Germinal center (tissue), 1 donor: Measurements from ENCODE around the gene MAP6D1.

Source experiments
- DNase-seq: peaks from one replicate; pipeline ENCODE4 v3.0.0; 2012; ENCODE audit warnings: mixed read lengths, low spot score

The MAP6D1 gene

DNA sequence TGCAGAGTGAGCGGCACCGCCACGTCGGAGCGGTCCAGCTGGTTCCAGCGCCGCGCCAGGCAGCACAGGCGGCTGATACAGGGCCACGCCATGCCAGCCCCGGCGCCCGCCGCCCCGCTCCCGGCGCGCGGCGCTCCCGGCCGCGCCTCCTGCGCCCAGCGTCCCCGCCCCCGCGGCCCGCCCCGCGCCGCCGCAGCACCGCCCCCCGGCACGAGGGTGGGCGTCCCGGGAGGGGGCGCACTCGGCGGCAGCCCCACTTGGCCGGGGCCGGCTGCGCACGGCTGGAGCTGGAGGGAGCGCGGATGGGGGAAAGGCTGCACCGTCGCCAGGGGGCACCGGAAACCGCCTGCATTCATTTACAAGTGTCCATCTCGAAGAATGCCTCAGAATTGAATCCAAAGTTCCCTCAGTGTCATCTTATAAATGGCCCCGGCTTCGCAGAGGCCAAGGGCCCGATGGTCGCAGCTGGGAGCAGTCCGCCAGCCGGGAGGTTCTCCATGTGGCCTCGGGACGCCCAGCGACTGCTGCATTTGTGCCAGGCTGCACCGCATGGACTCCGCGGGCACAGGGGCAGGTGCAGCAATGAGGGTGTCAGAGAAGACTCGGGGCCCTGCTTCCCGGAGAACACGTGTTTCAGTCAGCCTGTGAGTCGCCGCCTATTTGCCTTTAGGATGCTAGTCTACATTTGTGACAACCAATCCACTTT, at the start of gene MAP6D1:
Gene MAP6D1, minus strand, starts transcription at position 122 of the 706 bp plus-strand sequence. Its CDS starts 30 bp downstream, at position 92.
- DNase-seq, result peak; percentile 75

- no peak for DNase-seq
These were observed 48.5 kb upstream of the MAP6D1 start for GRCh38 chr3:183873914-183874313.

DNA sequence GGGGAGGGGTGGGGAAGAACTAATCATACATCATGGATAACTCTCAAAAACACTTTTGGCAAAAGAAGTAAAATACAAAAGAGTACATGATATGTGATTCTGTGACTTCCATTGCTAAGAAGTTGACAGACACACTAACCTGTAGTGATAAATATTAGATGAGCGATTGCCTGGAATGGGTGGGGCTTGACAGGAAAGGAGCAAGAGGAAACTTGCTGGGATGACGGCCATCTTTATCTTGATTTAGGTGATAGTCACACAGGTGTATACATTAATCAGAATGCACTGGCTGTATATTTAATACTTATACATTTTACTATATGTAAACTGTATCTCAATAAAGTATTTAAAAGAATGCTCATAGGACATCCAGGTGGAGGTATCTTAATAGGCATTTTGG, 46.2 kb upstream of the MAP6D1 start:
- no peak for DNase-seq

GRCh38 chr3:183870563-183870962, 45.2 kb upstream of the MAP6D1 start:
- no peak for DNase-seq

DNA sequence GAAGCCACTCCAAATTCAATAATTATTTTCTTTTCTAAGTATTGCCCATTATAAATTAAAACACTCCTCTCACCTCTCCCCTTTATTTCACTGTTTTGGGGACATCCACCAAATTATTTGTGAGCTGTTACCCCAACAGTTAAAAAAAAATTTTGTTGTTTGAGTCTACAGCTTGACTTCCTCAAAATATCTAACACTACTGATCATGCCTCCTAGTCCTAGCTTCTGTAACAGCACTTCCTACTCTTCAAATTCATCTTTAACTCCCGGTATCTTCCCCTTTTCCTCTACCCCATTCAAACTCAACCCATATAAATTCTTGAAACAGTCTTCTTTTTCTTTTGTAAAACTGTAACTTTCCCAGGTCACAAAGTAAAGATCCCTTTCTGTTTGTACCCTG, 43.4 kb upstream of the MAP6D1 start:
- DNase-seq, result no peak

DNA sequence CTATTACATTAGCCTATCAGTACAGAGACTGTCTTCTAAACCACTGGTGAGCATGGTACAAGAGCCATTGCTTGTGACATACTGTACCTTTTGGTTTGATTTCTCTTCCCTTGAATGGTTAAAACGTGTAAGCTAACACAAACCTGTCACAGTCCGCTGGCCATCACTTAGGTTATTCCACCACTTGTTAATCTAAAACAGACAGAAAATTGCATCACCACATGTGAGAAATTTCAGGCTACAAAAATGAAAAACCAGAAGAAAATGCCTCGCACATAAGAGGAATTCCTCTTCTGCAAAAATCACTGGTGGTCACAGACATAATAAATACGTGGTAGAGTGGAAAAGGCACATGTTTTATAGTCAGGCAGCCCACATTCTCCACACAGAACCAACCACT, 37.2 kb upstream of the MAP6D1 start:
- no peak for DNase-seq

GRCh38 chr3:183857863-183858262, 32.5 kb upstream of the MAP6D1 start:
- no peak for DNase-seq

- DNase-seq, result no peak
These were observed 29.1 kb upstream of the MAP6D1 start for GRCh38 chr3:183854318-183855035.

GRCh38 chr3:183845608-183846288, 20.4 kb upstream of the MAP6D1 start:
- no peak for DNase-seq

GRCh38 chr3:183845090-183845489, 19.7 kb upstream of the MAP6D1 start:
- DNase-seq, result no peak

GRCh38 chr3:183844606-183845005, 19.2 kb upstream of the MAP6D1 start:
- no peak for DNase-seq

- no peak for DNase-seq
These were observed 14.4 kb upstream of the MAP6D1 start for GRCh38 chr3:183839751-183840150.

DNA sequence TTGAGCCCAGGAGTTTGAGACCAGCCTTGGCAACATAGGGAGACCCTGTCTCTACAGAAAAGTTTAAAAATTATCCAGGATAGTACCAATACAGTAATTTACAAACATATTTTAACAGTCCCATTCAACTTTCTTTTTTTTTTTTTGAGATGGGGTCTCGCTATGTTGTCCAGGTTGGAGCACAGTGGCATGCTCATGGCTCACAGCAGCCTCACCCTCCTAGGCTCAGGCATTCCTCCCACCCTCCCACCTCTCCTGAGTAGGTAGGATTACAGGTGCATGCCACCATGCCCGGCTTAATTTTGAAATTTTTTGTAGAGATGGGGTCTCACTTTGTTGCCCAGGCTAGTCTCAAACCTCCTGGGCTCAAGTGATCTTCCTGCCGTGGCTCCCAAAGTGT, 12.5 kb upstream of the MAP6D1 start:
- DNase-seq, result no peak

- no peak for DNase-seq
These were observed 12.0 kb upstream of the MAP6D1 start for GRCh38 chr3:183837390-183837789.

DNA sequence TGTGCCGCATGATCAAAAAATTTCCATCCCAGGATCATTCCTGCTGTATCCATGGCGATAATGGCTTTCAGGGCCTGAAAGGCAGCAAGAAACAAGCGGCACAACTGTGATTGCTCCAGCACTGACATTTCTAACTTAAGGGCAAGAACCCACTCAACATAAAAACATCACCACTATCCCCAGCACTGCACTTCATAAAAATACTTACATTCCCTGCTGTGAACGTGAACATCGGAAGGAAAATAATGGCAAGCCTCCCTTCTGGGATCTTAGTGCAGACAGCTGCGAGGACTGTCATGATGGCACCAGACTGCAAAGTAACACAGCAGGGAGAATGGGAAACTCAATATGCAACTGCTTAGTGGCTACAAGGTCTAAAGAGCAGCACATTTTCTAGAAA, 8.1 kb upstream of the MAP6D1 start:
- DNase-seq, result no peak

DNA sequence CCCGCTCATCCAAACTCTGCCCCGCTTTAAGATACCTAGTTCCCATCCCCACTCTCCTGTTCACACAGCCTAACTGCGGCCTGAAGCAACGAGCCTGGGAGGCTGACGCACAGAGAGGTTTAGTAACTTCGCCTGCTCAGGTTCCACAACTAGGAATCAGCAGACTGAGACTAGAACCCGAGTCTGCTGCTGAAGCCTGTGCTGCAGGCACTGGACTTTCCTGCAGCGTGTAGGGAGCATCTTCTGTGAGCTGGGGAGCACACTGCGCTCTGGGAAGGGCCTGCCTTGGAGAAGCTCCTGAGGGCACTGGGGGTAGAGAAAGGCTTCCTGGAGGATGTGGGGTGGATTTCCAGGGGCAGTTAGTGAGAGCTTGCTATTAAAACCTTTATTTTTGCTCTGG, 4.8 kb upstream of the MAP6D1 start:
- DNase-seq, result no peak

DNA sequence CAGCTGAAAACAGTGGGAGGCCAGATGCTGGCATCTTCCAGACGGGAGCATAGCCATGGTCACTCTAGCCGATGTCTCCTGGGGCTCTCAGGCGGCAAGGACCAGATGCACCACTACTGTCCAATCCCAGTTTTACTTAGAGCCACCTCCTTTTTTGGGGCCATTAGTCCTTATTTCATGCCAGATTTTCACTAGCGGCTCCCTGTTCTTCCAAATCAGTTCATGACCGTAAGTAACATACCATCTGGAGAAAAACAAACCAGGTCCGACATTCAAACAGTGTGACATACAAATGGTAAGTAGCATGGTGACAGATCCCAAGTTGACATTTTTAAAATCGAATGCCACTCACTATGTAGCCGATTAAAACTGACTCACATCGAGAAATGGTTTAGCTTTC, 4.1 kb upstream of the MAP6D1 start:
- no peak for DNase-seq

DNA sequence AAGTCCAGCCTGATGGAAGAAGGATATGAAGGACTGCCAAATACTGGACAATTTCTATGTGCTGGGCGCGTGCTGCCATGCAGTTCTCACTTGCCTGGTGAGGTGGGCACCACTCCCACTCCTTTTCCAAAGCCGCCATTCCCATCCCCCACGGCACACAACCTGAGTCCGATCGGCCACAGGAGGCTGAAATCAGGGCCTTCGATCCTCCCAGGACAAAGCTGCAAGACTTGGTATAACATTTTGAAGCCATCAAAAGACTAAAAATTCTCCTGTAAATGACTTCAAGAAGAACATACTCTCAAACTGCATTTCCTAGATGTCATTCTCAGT, 3.1 kb upstream of the MAP6D1 start:
- DNase-seq, result no peak

DNA sequence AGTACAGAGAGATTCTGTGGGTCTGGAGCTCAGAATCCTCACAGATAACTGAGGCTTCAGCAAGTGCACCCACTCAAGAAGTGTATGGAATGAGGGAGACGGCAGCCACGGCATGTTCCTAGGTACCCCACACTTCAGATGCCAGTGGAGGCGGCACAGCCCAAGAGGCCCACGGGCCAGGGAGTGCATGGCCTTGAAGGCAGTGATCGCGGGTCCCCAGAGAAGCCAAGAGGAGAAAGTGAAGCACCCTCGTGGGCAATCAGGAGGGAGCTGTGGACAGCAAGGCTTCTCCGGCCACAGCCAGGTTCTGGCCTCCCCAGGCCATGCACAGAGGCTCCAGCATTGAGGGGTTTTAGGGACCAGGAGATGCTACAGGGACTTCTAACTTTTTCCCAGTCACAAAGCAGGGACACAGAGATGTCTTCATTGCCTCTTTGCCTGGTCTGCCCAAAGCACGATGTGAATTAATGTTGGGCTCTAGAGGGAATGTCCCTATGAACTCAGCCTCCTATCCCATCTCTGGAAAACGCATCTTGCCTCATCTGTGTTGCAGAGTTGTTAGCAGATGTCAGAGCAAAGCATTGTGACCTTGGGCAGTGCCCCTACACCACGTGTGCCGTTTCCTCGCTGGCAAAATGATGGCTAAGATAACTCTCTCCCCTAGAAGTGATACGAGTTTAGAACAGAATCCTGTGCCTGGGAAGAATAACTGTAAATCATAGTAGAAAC, 2.6 kb upstream of the MAP6D1 start:
- no peak for DNase-seq

DNA sequence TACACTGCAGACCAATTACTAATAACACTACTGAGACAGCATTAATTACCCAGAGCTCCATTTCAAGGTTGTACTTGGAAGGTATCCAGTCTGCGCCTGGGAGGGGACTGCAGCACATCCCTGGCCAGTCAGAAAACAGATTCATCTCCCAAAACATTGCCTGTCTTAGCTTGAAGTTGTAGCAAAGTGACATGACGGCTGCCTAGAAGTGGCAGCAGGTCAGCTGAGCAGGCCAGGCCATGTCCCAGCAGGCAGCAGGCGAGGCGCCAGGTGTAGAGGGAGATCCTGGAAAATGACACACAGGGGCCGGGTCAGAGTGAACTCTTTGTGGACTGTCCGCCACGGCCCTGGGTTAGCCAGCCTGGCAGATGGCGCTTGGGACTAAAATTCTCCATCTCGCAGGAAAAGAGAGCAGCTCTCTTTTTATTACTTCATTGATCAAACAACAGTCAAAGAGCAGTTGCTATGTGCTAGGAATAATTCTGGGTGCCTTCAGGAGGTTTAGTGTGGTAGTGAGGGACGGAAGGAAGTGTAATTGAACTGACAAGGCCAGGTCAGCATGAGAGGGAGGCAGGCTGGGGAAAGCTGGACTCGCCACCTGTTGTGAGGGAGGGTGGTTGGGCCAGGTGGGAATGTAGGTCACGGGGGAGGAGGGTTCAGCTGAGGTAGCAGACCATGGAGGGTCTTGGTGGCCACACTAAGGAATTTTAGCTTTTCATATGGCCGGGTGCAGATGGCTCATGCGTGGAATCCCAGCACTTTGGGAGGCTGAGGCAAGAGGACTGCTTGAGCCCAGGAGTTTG, 1.3 kb upstream of the MAP6D1 start:
- no peak for DNase-seq

GRCh38 chr3:183824761-183825455, 469 bp downstream of the MAP6D1 start:
- DNase-seq, result peak; percentile 31
